ENCODE data around the gene C5orf46. TPM values are rescaled to one million over a fixed set of nuclear protein-coding genes. Genes with fewer than 3 reads are reported as not detected.

Gene C5orf46
- total and polyA plus RNA-seq, 9 donors, result not detected

DNA sequence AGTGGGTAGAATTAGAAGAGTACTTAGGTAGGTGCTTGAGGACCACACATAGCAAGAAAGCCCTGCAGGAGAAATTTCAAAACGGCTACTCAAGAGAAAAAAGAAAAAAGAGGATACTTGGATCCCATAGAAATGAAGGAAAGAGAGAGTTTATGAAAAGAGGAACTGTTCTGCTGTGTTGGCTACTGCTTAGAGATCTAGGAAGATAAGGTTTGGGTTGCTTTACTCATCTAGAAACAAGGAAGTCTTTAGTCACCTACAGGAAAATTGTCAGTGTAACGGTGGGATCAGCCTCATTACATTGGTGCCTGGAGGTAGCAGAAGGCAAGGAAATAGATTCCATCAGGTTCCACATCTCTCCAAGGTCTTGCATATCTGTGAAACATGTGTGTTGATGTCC, 14.8 kb upstream of the C5orf46 start:
- H3K27ac ChIP-seq (ENCODE audit: low read length), result no peak overlapping the region
- H3K4me3 ChIP-seq (ENCODE audit: low read length), result no peak overlapping the region
- 80% methylated on average over 1 of the region's 2 CpGs for WGBS (ENCODE audit: insufficient coverage)
- no peaks in the 10 kb centered on the region for H3K27me3 ChIP-seq (ENCODE audit: control insufficient read depth, insufficient read depth, low read length)
- no peaks in the 10 kb centered on the region for H3K9me3 ChIP-seq (replicated peaks; ENCODE audit: control insufficient read depth, low read depth, low read length)
- no peaks in the 10 kb centered on the region for H3K36me3 ChIP-seq (ENCODE audit: control insufficient read depth, insufficient read depth, low read length)
- no peak for DNase-seq
- H3K4me1 ChIP-seq (ENCODE audit: control insufficient read depth, insufficient read depth, low read length), result no peaks in the 10 kb centered on the region

DNA sequence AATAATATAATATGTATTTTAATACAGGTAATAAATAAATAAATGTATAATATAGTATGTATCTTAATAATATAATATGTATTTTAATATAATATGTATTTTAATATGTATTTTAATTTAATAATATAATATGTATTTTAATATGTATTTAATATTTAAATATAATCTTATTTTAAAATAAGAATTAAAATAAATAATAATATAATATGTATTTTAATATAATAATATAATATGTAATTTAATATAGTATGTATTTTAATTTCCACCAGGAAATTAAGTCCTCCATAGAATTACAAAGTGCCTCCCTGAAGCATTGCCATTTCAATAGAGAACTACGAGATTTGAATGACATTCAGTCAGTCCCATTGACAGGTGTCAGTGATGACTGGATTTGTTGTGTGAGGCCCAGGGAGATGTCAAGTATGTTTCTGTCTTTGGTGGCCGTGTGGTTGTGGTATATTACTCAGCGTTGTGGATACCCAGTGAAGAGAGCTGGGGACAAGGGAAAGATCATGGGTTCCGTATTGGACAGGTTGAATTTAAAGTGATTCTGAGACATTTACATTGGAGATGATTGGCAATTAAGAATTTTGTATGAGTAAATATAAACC, 14.2 kb upstream of the C5orf46 start:
- no peaks in the 10 kb centered on the region for H3K9me3 ChIP-seq (replicated peaks; ENCODE audit: control insufficient read depth, low read depth, low read length)
- H3K27ac ChIP-seq (ENCODE audit: low read length), result no peak overlapping the region
- no peaks in the 10 kb centered on the region for H3K27me3 ChIP-seq (ENCODE audit: control insufficient read depth, insufficient read depth, low read length)
- H3K36me3 ChIP-seq (ENCODE audit: control insufficient read depth, insufficient read depth, low read length), result no peaks in the 10 kb centered on the region
- 89% methylated on average over 3 of the region's 4 CpGs for WGBS (ENCODE audit: insufficient coverage)
- no peak for DNase-seq
- no peak overlapping the region for H3K4me3 ChIP-seq (ENCODE audit: low read length)
- no peaks in the 10 kb centered on the region for H3K4me1 ChIP-seq (ENCODE audit: control insufficient read depth, insufficient read depth, low read length)

GRCh38 chr5:147918899-147919298, 12.6 kb upstream of the C5orf46 start:
- H3K4me3 ChIP-seq (ENCODE audit: low read length), result no peak overlapping the region
- no peaks in the 10 kb centered on the region for H3K9me3 ChIP-seq (replicated peaks; ENCODE audit: control insufficient read depth, low read depth, low read length)
- H3K27ac ChIP-seq (ENCODE audit: low read length), result no peak overlapping the region
- DNase-seq, result no peak
- no peaks in the 10 kb centered on the region for H3K36me3 ChIP-seq (ENCODE audit: control insufficient read depth, insufficient read depth, low read length)
- H3K4me1 ChIP-seq (ENCODE audit: control insufficient read depth, insufficient read depth, low read length), result no peaks in the 10 kb centered on the region
- WGBS (ENCODE audit: insufficient coverage), result no CpG with 5 or more reads among the region's 3 CpGs
- H3K27me3 ChIP-seq (ENCODE audit: control insufficient read depth, insufficient read depth, low read length), result no peaks in the 10 kb centered on the region

- H3K9me3 ChIP-seq (replicated peaks; ENCODE audit: control insufficient read depth, low read depth, low read length), result no peaks in the 10 kb centered on the region
- no peak overlapping the region for H3K4me3 ChIP-seq (ENCODE audit: low read length)
- WGBS (ENCODE audit: insufficient coverage), result no CpG with 5 or more reads among the region's 2 CpGs
- DNase-seq, result no peak
- no peaks in the 10 kb centered on the region for H3K36me3 ChIP-seq (ENCODE audit: control insufficient read depth, insufficient read depth, low read length)
- H3K27ac ChIP-seq (ENCODE audit: low read length), result no peak overlapping the region
- H3K27me3 ChIP-seq (ENCODE audit: control insufficient read depth, insufficient read depth, low read length), result no peaks in the 10 kb centered on the region
- H3K4me1 ChIP-seq (ENCODE audit: control insufficient read depth, insufficient read depth, low read length), result no peaks in the 10 kb centered on the region
Measured at GRCh38 chr5:147918101-147918685, 11.9 kb upstream of the C5orf46 start.

GRCh38 chr5:147913786-147914185, 7.4 kb upstream of the C5orf46 start:
- Histone ChIP-seq H3K36me3 (ENCODE audit: control insufficient read depth, insufficient read depth, low read length) (no peaks in the 10 kb centered on the region), H3K27ac (ENCODE audit: low read length) (no peak overlapping the region), H3K27me3 (ENCODE audit: control insufficient read depth, insufficient read depth, low read length) (no peaks in the 10 kb centered on the region), H3K9me3 (replicated peaks; ENCODE audit: control insufficient read depth, low read depth, low read length) (no peaks in the 10 kb centered on the region), H3K4me1 (ENCODE audit: control insufficient read depth, insufficient read depth, low read length) (no peaks in the 10 kb centered on the region), H3K4me3 (ENCODE audit: low read length) (no peak overlapping the region)
- 88% methylated on average over 2 of the region's 3 CpGs for WGBS (ENCODE audit: insufficient coverage)
- DNase-seq, result no peak

- no peaks in the 10 kb centered on the region for H3K36me3 ChIP-seq (ENCODE audit: control insufficient read depth, insufficient read depth, low read length)
- H3K9me3 ChIP-seq (replicated peaks; ENCODE audit: control insufficient read depth, low read depth, low read length), result no peaks in the 10 kb centered on the region
- no peaks in the 10 kb centered on the region for H3K4me1 ChIP-seq (ENCODE audit: control insufficient read depth, insufficient read depth, low read length)
- H3K27ac ChIP-seq (ENCODE audit: low read length), result no peak overlapping the region
- WGBS (ENCODE audit: insufficient coverage), result no CpG with 5 or more reads among the region's 1 CpG
- H3K27me3 ChIP-seq (ENCODE audit: control insufficient read depth, insufficient read depth, low read length), result no peaks in the 10 kb centered on the region
- peak; percentile 11 for DNase-seq
- H3K4me3 ChIP-seq (ENCODE audit: low read length), result no peak overlapping the region
Measured at GRCh38 chr5:147912011-147912410, 5.7 kb upstream of the C5orf46 start.

DNA sequence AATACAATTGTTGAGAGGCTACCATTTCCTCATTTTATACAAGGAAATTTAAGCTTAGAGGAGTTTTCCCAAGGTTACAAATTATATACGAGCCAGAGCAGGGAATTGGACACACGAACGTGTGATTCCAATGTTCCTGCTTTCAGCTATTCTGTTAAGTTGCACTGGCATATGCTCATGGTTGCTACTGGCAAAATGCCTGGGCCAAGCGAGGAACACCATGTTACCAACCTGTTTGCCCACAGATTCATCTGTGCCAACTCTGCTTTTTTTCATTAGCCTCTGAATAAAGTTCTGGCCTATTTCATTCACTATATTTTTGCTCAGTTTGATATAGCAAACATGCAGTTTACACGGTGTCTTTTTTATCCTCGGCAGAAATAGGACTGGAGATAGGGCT, 5.1 kb upstream of the C5orf46 start:
- Histone ChIP-seq H3K27me3 (ENCODE audit: control insufficient read depth, insufficient read depth, low read length) (no peaks in the 10 kb centered on the region), H3K9me3 (replicated peaks; ENCODE audit: control insufficient read depth, low read depth, low read length) (no peaks in the 10 kb centered on the region), H3K27ac (ENCODE audit: low read length) (no peak overlapping the region), H3K36me3 (ENCODE audit: control insufficient read depth, insufficient read depth, low read length) (no peaks in the 10 kb centered on the region), H3K4me3 (ENCODE audit: low read length) (no peak overlapping the region), H3K4me1 (ENCODE audit: control insufficient read depth, insufficient read depth, low read length) (no peaks in the 10 kb centered on the region)
- DNase-seq, result no peak
- 85% methylated on average over 4 of the region's 6 CpGs for WGBS (ENCODE audit: insufficient coverage)

DNA sequence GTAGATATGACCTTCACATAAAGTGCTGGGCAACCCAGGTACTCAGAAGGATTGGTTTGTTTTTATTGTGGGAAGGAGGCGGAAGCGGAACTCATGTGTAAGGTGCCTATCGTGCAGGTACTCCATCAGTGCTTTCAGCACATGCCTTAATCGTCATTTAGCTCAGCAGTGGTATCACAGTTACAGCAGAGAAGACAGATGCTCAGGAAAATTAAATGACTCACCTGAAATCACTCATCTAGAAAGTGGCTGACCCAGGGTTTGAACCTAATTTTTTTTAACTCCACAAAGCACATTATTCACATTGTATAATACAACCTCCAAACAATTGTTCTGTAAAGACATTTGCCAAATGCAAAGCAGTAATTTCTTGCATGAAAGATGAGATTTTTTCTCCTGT, 2.2 kb downstream of the C5orf46 start:
- WGBS (ENCODE audit: insufficient coverage), result 88% methylated on average over 4 of the region's 4 CpGs

GRCh38 chr5:147902609-147903115, 3.7 kb downstream of the C5orf46 start:
- H3K4me3 ChIP-seq (ENCODE audit: low read length), result no peak overlapping the region
- no peak overlapping the region for H3K27ac ChIP-seq (ENCODE audit: low read length)
- no peaks in the 10 kb centered on the region for H3K27me3 ChIP-seq (ENCODE audit: control insufficient read depth, insufficient read depth, low read length)
- H3K4me1 ChIP-seq (ENCODE audit: control insufficient read depth, insufficient read depth, low read length), result no peaks in the 10 kb centered on the region
- H3K9me3 ChIP-seq (replicated peaks; ENCODE audit: control insufficient read depth, low read depth, low read length), result no peaks in the 10 kb centered on the region
- H3K36me3 ChIP-seq (ENCODE audit: control insufficient read depth, insufficient read depth, low read length), result no peaks in the 10 kb centered on the region
- no peak for DNase-seq

More for the DNA sequence above, 2.2 kb downstream of the C5orf46 start:
- no peaks in the 10 kb centered on the region for H3K4me1 ChIP-seq (ENCODE audit: control insufficient read depth, insufficient read depth, low read length)
- H3K9me3 ChIP-seq (replicated peaks; ENCODE audit: control insufficient read depth, low read depth, low read length), result no peaks in the 10 kb centered on the region
- DNase-seq, result no peak
- H3K27me3 ChIP-seq (ENCODE audit: control insufficient read depth, insufficient read depth, low read length), result no peaks in the 10 kb centered on the region
- H3K4me3 ChIP-seq (ENCODE audit: low read length), result no peak overlapping the region
- H3K36me3 ChIP-seq (ENCODE audit: control insufficient read depth, insufficient read depth, low read length), result no peaks in the 10 kb centered on the region
- H3K27ac ChIP-seq (ENCODE audit: low read length), result no peak overlapping the region

DNA sequence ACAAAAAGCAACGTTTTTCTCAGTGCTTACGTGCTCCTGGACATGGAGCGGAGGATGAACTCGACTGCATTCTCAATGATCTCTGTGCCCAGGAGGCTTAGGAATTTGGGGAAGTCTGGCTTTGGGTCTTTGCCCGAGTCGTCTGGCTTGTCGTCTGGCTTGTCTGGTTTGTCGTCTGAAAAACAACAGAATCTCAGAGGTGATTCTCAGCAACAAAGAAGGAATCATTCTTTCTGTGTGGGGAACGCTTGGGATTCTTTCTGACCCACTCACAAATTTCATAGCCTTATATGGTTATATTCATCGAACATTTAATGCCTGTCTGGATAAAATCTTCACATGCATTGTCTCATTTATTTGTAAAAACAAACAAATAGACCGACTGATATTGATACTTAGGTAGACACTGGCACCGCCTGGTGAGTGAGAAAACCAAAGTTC, 4.7 kb downstream of the C5orf46 start:
- 20% methylated on average over 1 of the region's 12 CpGs for WGBS (ENCODE audit: insufficient coverage)
- H3K36me3 ChIP-seq (ENCODE audit: control insufficient read depth, insufficient read depth, low read length), result no peaks in the 10 kb centered on the region
- no peak overlapping the region for H3K4me3 ChIP-seq (ENCODE audit: low read length)
- no peak for DNase-seq
- H3K27me3 ChIP-seq (ENCODE audit: control insufficient read depth, insufficient read depth, low read length), result no peaks in the 10 kb centered on the region
- H3K9me3 ChIP-seq (replicated peaks; ENCODE audit: control insufficient read depth, low read depth, low read length), result no peaks in the 10 kb centered on the region
- H3K27ac ChIP-seq (ENCODE audit: low read length), result no peak overlapping the region
- H3K4me1 ChIP-seq (ENCODE audit: control insufficient read depth, insufficient read depth, low read length), result no peaks in the 10 kb centered on the region

Measured in muscle of leg (tissue), 11 donors.